Inflammatory macrophage treated with lipopolysaccharide for 4 hours (primary cell): Measurements from ENCODE around the gene IL34.
"Not testable (repeated sequence)": the region's sequence is repeated elsewhere in the genome, so short reads cannot be mapped to it uniquely, and the experiment has no call there.

Source experiments
- DNase-seq: peaks from one replicate; pipeline ENCODE4 v3.0.0-alpha.2; 2020

IL34 gene

DNA sequence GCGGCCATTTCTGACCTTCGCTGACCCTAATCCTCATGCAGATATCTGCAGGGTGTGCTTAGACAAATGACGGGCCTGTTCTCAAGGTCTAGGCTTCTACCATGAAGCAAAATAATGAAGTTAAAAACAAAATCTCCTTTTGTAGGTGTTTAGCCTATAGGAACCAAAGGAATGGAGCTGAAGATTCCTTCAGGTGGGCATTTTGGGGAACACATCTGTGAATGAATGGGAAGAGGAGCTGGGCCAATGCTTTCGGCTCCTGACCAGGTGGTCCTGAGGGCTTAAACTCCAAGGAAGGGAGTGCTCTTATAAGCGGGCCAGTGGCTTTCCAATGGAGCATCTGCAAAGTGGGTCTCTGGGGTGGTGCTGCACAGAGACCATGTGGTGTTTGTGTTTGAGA lies 14.1 kb upstream of the IL34 start:
- DNase-seq, result no peak

DNA sequence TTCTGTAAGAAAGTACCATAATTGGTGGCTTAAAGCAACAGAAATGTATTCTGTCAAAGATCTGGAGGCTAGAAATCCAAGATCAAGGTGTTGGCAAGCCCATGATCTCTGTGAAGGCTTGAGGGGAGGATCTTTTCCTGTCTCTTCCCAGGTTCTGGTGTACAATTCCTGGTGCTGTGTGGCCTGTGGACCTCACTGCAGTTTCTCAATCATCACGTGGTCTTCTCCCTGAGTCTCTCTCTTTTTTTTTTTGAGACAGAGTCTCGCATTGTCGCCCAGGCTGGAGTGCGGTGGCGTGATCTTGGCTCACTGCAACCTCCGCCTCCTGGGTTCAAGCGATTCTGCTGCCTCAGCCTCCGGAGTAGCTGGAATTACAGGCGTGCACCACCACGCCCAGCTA lies 12.7 kb upstream of the IL34 start:
- DNase-seq, result not testable (repeated sequence)

DNA sequence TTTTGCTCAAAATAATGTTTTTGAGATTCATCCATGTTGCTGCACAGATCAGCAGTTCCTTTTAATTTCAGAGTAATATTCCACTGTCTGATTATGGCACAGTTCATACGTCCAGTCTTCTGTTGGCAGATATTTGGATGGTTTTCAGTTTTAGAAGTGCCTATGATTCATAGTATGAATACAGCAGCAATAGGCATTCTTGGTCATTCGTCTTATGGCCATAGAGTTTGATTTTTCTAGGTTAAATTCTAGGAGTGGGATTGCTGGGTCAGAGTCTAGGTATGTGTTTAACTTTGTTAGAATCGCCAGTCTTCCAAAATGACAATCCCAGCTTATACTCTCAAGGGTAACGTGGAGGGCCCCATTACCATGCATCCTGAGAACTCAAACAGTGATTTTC lies 11.5 kb upstream of the IL34 start:
- no peak for DNase-seq

- no peak for DNase-seq
Measured at GRCh38 chr16:70635336-70636016, 10.9 kb upstream of the IL34 start.

- no peak for DNase-seq
Measured at GRCh38 chr16:70638814-70639792, 7.3 kb upstream of the IL34 start.

GRCh38 chr16:70642633-70643032 lies 3.7 kb upstream of the IL34 start:
- no peak for DNase-seq

- not testable (repeated sequence) for DNase-seq
Measured at GRCh38 chr16:70643264-70643663, 3.1 kb upstream of the IL34 start.

DNA sequence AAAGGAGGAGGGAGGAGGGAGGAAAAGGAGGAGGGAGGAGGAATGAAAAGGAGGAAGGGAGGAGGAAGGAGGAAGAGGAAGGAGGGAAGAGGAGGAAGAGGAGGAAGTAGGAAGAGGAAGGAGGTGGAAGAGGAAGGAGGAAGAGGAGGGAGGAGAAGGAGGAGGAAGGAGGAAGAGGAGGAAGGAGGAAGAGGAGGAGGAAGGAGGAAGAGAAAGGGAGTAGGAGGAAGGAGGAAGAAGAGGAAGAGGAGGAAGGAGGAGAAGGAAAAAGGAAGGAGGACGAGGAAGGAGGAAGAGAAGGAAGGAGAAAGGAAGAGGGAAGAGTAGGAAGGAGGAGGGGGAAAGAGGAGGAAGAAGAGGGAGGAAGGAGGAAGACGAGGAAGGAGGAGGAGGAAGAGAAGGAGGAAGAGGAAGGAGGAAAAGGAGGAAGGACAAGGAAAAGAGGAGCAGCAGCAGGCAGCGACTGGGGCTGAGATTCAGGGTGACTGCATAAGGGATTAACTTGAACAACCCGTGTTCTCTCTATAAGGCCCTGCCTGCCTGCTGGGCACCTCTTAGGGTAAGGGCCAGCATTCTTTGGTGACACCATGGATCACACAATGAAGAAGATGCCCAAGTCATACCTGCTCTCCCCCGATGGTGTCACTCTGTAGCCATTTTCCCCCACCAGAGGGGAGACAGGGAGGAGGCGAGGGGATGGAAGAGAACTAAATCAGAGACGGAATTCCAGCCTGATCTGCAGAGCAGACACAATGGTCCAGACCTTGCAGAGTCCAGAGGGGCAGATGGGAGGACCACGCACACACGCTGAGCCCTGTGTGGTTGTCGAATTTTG lies 1.4 kb upstream of the IL34 start:
- no peak for DNase-seq

GRCh38 chr16:70647441-70648359 lies 1.3 kb downstream of the IL34 start:
- no peak for DNase-seq

DNA sequence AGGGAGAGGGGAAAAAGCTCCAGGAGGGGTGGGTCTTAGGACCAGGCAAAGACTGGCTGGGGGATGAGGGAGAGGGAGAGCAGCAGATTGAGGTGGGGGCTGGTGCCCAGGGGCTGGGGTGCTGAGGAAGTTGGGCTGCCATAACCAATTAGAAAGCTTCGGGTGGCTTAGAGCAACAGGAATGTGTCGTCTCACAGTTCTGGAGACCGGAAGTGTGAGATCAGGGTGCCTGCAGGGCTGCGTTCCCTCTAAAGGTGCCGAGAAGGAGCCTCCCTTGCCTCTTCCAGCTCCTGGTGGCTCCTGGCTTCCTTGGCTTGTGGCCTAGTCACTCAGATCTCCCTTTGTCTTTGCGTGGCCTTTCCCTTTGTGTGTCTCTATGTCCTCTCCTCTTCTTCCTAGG lies 2.2 kb downstream of the IL34 start:
- no peak for DNase-seq

- DNase-seq, result no peak
Measured at GRCh38 chr16:70649300-70649699, 2.9 kb downstream of the IL34 start.

DNA sequence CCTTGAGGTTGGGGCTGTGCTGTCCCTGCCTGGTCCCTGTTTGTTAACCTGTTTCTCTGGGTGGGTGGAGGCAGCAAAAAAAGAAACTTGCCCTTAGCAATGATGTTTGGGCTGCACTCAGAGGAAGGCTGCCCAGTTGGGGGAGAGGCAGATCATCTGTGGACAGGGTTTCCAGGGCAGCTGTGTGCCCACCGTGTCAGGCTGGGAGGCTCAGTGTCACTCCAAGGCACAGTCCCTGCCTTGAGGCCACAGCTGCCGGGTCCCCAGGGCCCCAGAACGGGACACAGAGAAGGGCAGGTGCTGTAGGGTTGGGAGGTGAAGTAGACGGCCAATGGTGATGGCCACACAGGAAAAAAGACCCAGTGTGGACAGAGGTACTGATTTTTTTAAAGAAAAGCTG lies 3.9 kb downstream of the IL34 start:
- no peak for DNase-seq

DNA sequence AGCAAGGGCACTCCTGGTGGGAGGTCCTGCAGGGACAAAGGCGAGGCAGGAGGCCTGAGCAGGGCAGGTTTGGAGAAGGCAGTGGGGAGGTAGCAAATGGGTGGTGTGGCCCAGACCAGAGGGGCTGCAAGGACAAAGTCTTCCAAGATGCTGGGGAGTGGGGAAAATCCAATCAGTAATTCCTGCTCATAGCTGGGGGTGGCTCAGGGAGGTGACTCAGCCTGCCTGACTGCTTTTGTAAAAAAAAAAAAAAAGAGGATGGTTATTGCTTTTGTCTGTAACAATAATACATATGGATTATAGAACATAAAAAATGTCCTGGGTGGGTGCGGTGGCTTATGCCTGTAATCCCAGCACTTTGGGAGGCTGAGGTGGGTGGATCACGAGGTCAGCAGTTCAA lies 5.2 kb downstream of the IL34 start:
- no peak for DNase-seq

- no peak for DNase-seq
Measured at GRCh38 chr16:70652322-70652721, 6.0 kb downstream of the IL34 start.

DNA sequence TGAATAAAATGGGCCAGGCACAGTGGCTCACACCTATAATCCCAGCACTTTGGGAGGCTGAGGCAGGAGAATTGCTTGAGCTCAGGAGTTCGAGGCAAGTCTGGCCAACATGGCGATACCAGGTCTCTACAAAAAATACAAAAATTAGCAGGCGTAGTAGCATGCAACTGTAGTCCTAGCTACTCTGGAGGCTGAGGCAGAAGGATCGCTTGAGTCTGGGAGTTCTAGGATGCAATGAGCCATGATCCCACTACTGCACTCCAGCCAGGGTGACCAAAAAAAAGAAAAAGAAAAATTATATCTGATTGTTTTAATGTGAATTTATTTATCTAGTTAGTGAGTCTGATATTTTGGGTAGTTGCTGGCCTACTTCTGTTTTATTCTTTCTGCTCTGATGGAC lies 7.0 kb downstream of the IL34 start:
- DNase-seq, result no peak

- DNase-seq, result peak; percentile 59
Measured at GRCh38 chr16:70653809-70654771, 7.7 kb downstream of the IL34 start.

GRCh38 chr16:70656065-70656711 lies 9.8 kb downstream of the IL34 start:
- no peak for DNase-seq

DNA sequence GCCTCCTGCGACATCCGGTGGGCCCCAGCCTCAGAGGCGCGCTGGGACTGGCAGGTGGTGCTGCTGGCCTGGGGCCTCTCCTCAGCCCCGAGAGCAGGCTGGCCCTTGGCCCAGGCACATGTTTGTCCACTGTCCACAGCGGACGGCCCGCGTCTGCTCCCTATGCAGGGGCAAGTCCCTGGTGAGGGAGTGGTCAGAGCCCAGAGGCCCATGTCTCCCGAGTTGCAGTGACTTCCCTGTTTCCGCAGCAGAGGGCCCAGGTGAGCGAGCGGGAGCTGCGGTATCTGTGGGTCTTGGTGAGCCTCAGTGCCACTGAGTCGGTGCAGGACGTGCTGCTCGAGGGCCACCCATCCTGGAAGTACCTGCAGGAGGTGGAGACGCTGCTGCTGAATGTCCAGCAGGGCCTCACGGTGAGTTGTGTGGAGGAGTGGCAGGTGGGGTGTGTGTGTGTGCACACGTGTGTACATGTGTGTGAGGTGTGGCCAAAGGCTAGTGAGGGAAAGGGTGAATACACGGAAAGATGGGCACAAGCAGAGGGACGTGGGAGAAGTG lies 10.4 kb downstream of the IL34 start:
- DNase-seq, result no peak

- DNase-seq, result no peak
Measured at GRCh38 chr16:70657956-70658355, 11.6 kb downstream of the IL34 start.

- no peak for DNase-seq
Measured at GRCh38 chr16:70658921-70659320, 12.6 kb downstream of the IL34 start.
